ENCODE results near the gene TARS3. TPM values are rescaled to one million over a fixed set of nuclear protein-coding genes. Genes with fewer than 3 reads are reported as not detected.

The TARS3 gene
- total RNA-seq, 1 experiment from 2014 or later = 9.5 TPM

- Mint-ChIP-seq H3K4me1 (peaks cover 9% of the 10 kb centered on the region), H3K9me3 (no peaks in the 10 kb centered on the region), H3K36me3 (no peaks in the 10 kb centered on the region), H3K4me3 (no peak overlapping the region), H3K27ac (no peak overlapping the region), H3K27me3 (ENCODE audit: low read depth) (no peaks in the 10 kb centered on the region)
- POLR2A ChIA-PET = no interaction called here
- CTCF ChIA-PET = no interaction called here
- no peak for ATAC-seq
- TF ChIP-seq TEAD1 (CRISPR knock-in tag; IDR thresholded peaks at IDR 0.05) (no peak), ESRRA (CRISPR knock-in tag; IDR thresholded peaks at IDR 0.05; ENCODE audit: borderline replicate concordance) (no peak), CREM (CRISPR knock-in tag; IDR thresholded peaks at IDR 0.05) (no peak), USF2 (CRISPR knock-in tag; IDR thresholded peaks at IDR 0.05) (no peak), HMGXB4 (CRISPR knock-in tag; IDR thresholded peaks at IDR 0.05) (no peak), CBFB (CRISPR knock-in tag; IDR thresholded peaks at IDR 0.05; ENCODE audit: low read depth) (no peak), JUN (CRISPR knock-in tag; IDR thresholded peaks at IDR 0.05) (no peak), AFF4 (CRISPR knock-in tag; IDR thresholded peaks at IDR 0.05; ENCODE audit: borderline replicate concordance) (no peak), FOXK1 (CRISPR knock-in tag; IDR thresholded peaks at IDR 0.05) (no peak), USF1 (CRISPR knock-in tag; IDR thresholded peaks at IDR 0.05) (no peak), NFYB (CRISPR knock-in tag; conservative IDR thresholded peaks at IDR 0.05; ENCODE audit: low read depth) (no peak), ZMAT4 (CRISPR knock-in tag; IDR thresholded peaks at IDR 0.05) (no peak), ZBTB43 (CRISPR knock-in tag; IDR thresholded peaks at IDR 0.05) (no peak), GRHL2 (CRISPR knock-in tag; IDR thresholded peaks at IDR 0.05; ENCODE audit: insufficient replicate concordance, severe bottlenecking) (no peak), ATF6 (CRISPR knock-in tag; IDR thresholded peaks at IDR 0.05) (no peak), ZNF423 (CRISPR knock-in tag; IDR thresholded peaks at IDR 0.05) (no peak), ETV6 (CRISPR knock-in tag; IDR thresholded peaks at IDR 0.05) (no peak), ZNF532 (CRISPR knock-in tag; IDR thresholded peaks at IDR 0.05; ENCODE audit: borderline replicate concordance) (no peak), FOXJ3 (CRISPR knock-in tag; IDR thresholded peaks at IDR 0.05; ENCODE audit: borderline replicate concordance) (no peak)
- no peak for DNase-seq (ENCODE audit: low spot score)
Observed at GRCh38 chr15:101660005-101660404, 64.3 kb downstream of the TARS3 start.
